Karpas-422 (cell line): ENCODE results near the gene CNMD. TPM values are rescaled to one million over a fixed set of nuclear protein-coding genes. Genes with fewer than 3 reads are reported as not detected.
A peak's percentile ranks its signal among the peaks of the same experiment; 100 is the strongest.

Experiments
- DNase-seq: peaks from one replicate; pipeline ENCODE4 v3.0.0-alpha.2; 2015
- H2AFZ ChIP-seq: fragments of 200-600 bp; sonication (generic); 2 replicates; pipeline ENCODE4 v1.6.1; 2014; ENCODE audit warnings: antibody characterized with exemption, low read length, mixed read lengths
- H3K27ac ChIP-seq: fragments of 200-600 bp; sonication (generic); 2 replicates; pipeline ENCODE4 v1.5.1; 2014; ENCODE audit warnings: mild to moderate bottlenecking, low read length, moderate library complexity
- H3K27me3 ChIP-seq: fragments of 200-600 bp; sonication (generic); 2 replicates; pipeline ENCODE4 v1.6.1; 2014; ENCODE audit warnings: low read length, mixed read lengths
- H3K36me3 ChIP-seq: fragments of 200-600 bp; sonication (generic); 2 replicates; pipeline ENCODE4 v1.6.1; 2014; ENCODE audit warnings: low read length, mixed read lengths; ENCODE audit not compliant: insufficient read depth
- H3K4me1 ChIP-seq: fragments of 200-600 bp; sonication (generic); 2 replicates; pipeline ENCODE4 v1.6.1; 2014; ENCODE audit warnings: mild to moderate bottlenecking, low read length, mixed read lengths
- H3K4me2 ChIP-seq: fragments of 200-600 bp; sonication (generic); 2 replicates; pipeline ENCODE4 v1.6.1; 2014; ENCODE audit warnings: low read length, low read depth, mild to moderate bottlenecking; ENCODE audit not compliant: poor library complexity, severe bottlenecking
- H3K4me3 ChIP-seq: fragments of 200-600 bp; sonication (generic); 2 replicates; pipeline ENCODE4 v1.5.1; 2014; ENCODE audit warnings: mild to moderate bottlenecking, antibody characterized with exemption, low read length, mixed read lengths
- H3K79me2 ChIP-seq: fragments of 200-600 bp; sonication (generic); 2 replicates; pipeline ENCODE4 v1.6.1; 2014; ENCODE audit warnings: mild to moderate bottlenecking, low read length, mixed read lengths
- H3K9ac ChIP-seq: fragments of 200-600 bp; sonication (generic); 2 replicates; pipeline ENCODE4 v1.6.0; 2014; ENCODE audit warnings: low read length
- H3K9me2 ChIP-seq: fragments of 200-600 bp; sonication (generic), shearing (Covaris generic); replicated peaks from 2 replicates; pipeline ENCODE4 v1.6.0; 2014; ENCODE audit warnings: mild to moderate bottlenecking, low read length, moderate library complexity; ENCODE audit not compliant: insufficient read depth
- H3K9me3 ChIP-seq: fragments of 300-700, 200-600 bp; sonication (generic); 2 replicates; pipeline ENCODE4 v1.6.1; 2014; ENCODE audit warnings: low read length, mixed read lengths
- H4K20me1 ChIP-seq: fragments of 200-600 bp; sonication (generic); 2 replicates; pipeline ENCODE4 v1.6.1; 2014; ENCODE audit warnings: mild to moderate bottlenecking, antibody characterized with exemption, low read length, low read depth; ENCODE audit not compliant: insufficient read depth
- total RNA-seq: library from RNA; depleted of rRNA; stranded (reverse); fragments of >200 nt; shearing (Covaris generic); gene quantifications from 2 replicates; pipeline ENCODE4 v1.2.3, GENCODE V29; 2014; ENCODE audit warnings: low replicate concordance; rRNA removed

CNMD gene
- total RNA-seq, result not detected in 2 replicates

DNA sequence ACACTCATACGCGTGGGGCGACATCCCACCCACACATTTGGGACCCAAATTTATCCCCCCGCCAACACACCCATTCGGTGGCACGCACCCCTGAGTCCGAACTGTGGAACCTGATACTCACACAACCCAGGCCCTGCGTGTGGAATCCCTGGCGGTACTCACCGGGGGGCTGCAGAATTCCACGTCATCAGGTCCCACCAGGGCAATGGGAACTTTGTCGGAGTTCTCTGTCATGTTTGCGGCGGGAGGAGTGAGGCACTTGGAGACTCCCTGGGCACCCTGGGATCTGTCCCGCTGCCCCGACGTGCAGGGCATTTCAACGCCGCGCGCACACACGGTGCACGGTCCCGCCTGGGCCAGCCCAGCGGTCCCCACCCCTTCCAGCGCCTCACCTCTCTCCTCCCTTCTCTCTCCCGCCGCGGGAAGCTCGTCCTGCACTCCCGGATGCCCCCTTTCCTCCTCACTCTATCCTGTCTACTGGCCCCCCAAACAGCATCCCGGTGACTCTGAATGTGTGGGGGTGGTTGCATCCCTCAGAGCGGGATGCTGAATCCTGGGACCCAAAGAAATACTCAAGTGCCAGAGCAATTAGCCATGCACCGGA lies at the start of gene CNMD:
Gene CNMD, minus strand, starts transcription at position 353 of the 604 bp plus-strand sequence. Its CDS starts 119 bp downstream, at position 234.
- Histone ChIP-seq H2AFZ (no peak within 1 kb of the TSS), H3K9me2 (no peaks in the 10 kb centered on the region), H3K79me2 (no peaks in the 10 kb centered on the region), H3K4me2 (no peak within 1 kb of the TSS), H4K20me1 (no peaks in the 10 kb centered on the region), H3K9ac (no peak within 1 kb of the TSS), H3K4me1 (peaks cover 17% of the 10 kb centered on the region), H3K27me3 (no peaks in the 10 kb centered on the region), H3K9me3 (no peaks in the 10 kb centered on the region), H3K4me3 (no peak within 1 kb of the TSS), H3K27ac (no peak within 1 kb of the TSS), H3K36me3 (no peaks in the 10 kb centered on the region)
- no peak for DNase-seq

- Histone ChIP-seq H3K9ac (no peak overlapping the region), H3K4me1 (no peaks in the 10 kb centered on the region), H3K79me2 (no peaks in the 10 kb centered on the region), H3K9me3 (no peaks in the 10 kb centered on the region), H3K27me3 (no peaks in the 10 kb centered on the region), H3K36me3 (no peaks in the 10 kb centered on the region), H3K9me2 (no peaks in the 10 kb centered on the region), H2AFZ (no peak overlapping the region), H4K20me1 (no peaks in the 10 kb centered on the region), H3K27ac (no peak overlapping the region), H3K4me3 (no peak overlapping the region), H3K4me2 (no peak overlapping the region)
- DNase-seq, result no peak
Observed at GRCh38 chr13:52788011-52788410, 48.4 kb upstream of the CNMD start.

- H3K9me2 ChIP-seq, result no peaks in the 10 kb centered on the region
- no peaks in the 10 kb centered on the region for H3K4me1 ChIP-seq
- H2AFZ ChIP-seq, result no peak overlapping the region
- H3K4me2 ChIP-seq, result no peak overlapping the region
- H3K36me3 ChIP-seq, result no peaks in the 10 kb centered on the region
- H3K9me3 ChIP-seq, result no peaks in the 10 kb centered on the region
- H3K79me2 ChIP-seq, result no peaks in the 10 kb centered on the region
- no peak for DNase-seq
- H4K20me1 ChIP-seq, result no peaks in the 10 kb centered on the region
- H3K4me3 ChIP-seq, result no peak overlapping the region
- H3K27ac ChIP-seq, result no peak overlapping the region
- no peak overlapping the region for H3K9ac ChIP-seq
- H3K27me3 ChIP-seq, result no peaks in the 10 kb centered on the region
Observed at GRCh38 chr13:52787235-52787634, 47.6 kb upstream of the CNMD start.

GRCh38 chr13:52786766-52787165 lies 47.1 kb upstream of the CNMD start:
- no peaks in the 10 kb centered on the region for H4K20me1 ChIP-seq
- H3K9me2 ChIP-seq, result no peaks in the 10 kb centered on the region
- no peaks in the 10 kb centered on the region for H3K4me1 ChIP-seq
- H3K9ac ChIP-seq, result no peak overlapping the region
- no peak overlapping the region for H3K4me3 ChIP-seq
- no peak overlapping the region for H2AFZ ChIP-seq
- H3K79me2 ChIP-seq, result no peaks in the 10 kb centered on the region
- no peaks in the 10 kb centered on the region for H3K36me3 ChIP-seq
- H3K9me3 ChIP-seq, result no peaks in the 10 kb centered on the region
- no peak overlapping the region for H3K27ac ChIP-seq
- no peaks in the 10 kb centered on the region for H3K27me3 ChIP-seq
- H3K4me2 ChIP-seq, result no peak overlapping the region
- no peak for DNase-seq

- H3K79me2 ChIP-seq, result no peaks in the 10 kb centered on the region
- H3K27ac ChIP-seq, result no peak overlapping the region
- no peak for DNase-seq
- no peaks in the 10 kb centered on the region for H3K36me3 ChIP-seq
- no peaks in the 10 kb centered on the region for H3K9me2 ChIP-seq
- H2AFZ ChIP-seq, result no peak overlapping the region
- no peak overlapping the region for H3K9ac ChIP-seq
- H3K4me1 ChIP-seq, result no peaks in the 10 kb centered on the region
- H3K27me3 ChIP-seq, result no peaks in the 10 kb centered on the region
- H4K20me1 ChIP-seq, result no peaks in the 10 kb centered on the region
- no peak overlapping the region for H3K4me3 ChIP-seq
- H3K4me2 ChIP-seq, result no peak overlapping the region
- no peaks in the 10 kb centered on the region for H3K9me3 ChIP-seq
Observed at GRCh38 chr13:52785739-52786138, 46.1 kb upstream of the CNMD start.

GRCh38 chr13:52784591-52785340 lies 45.1 kb upstream of the CNMD start:
- H2AFZ ChIP-seq, result no peak overlapping the region
- H4K20me1 ChIP-seq, result no peaks in the 10 kb centered on the region
- H3K4me2 ChIP-seq, result no peak overlapping the region
- H3K27ac ChIP-seq, result no peak overlapping the region
- H3K9ac ChIP-seq, result no peak overlapping the region
- no peaks in the 10 kb centered on the region for H3K9me3 ChIP-seq
- H3K36me3 ChIP-seq, result no peaks in the 10 kb centered on the region
- no peaks in the 10 kb centered on the region for H3K79me2 ChIP-seq
- no peak overlapping the region for H3K4me3 ChIP-seq
- no peaks in the 10 kb centered on the region for H3K9me2 ChIP-seq
- DNase-seq, result no peak
- no peaks in the 10 kb centered on the region for H3K4me1 ChIP-seq
- no peaks in the 10 kb centered on the region for H3K27me3 ChIP-seq

GRCh38 chr13:52783943-52784342 lies 44.3 kb upstream of the CNMD start:
- Histone ChIP-seq H3K4me2 (no peak overlapping the region), H3K27me3 (no peaks in the 10 kb centered on the region), H3K36me3 (no peaks in the 10 kb centered on the region), H3K9me3 (no peaks in the 10 kb centered on the region), H3K79me2 (no peaks in the 10 kb centered on the region), H3K9ac (no peak overlapping the region), H3K4me3 (no peak overlapping the region), H3K9me2 (no peaks in the 10 kb centered on the region), H3K4me1 (no peaks in the 10 kb centered on the region), H2AFZ (no peak overlapping the region), H4K20me1 (no peaks in the 10 kb centered on the region), H3K27ac (no peak overlapping the region)
- no peak for DNase-seq

DNA sequence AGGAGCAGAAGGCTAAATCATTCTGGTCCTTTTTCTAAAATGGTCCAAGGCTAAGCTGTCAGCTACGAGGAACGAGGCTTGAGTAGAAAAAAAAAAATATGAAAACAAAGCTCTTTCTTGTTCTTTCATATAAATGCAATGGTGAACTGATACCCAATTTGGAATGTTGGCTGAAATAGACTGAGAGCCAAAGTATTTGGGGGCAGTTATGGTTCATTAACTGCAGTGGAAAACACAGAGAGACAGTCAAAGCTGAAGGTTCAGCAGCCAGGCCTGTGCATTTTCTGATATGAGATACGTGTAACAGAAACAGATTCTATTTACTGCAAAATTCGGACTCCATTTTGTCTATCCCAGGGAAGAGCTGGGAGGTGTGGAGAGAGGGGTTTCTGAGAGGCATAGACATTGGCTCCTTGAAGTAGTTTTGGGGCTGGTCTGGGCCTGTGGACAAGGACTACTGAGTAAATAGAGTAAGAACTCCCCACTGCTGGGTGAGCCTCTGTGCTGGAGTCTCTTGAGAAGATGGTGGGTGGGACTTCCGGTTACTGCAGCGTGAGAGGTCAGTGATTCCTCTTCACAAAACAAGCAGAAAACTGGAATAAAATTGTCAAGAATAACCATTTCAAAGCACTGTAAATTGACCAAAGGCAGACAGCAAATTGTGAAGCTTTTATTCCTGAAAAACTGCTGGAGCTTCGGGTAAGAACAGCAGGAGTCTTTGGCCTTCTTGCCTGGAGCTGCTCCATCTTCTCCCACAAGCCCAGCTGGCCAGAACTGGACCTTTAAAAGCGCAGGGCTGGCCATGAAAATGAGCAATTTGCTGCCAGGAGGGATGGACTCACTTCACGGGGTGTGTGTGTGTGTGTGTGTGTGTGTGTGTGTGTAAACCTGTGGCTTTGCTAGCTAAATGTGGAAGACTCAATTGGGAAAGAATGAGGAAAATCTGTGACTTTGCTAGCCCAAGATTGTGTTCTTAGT lies 43.1 kb upstream of the CNMD start:
- H3K4me3 ChIP-seq, result no peak overlapping the region
- no peaks in the 10 kb centered on the region for H3K79me2 ChIP-seq
- H3K27me3 ChIP-seq, result 0 out of 2 replicates have a peak, but pooled peaks cover 3% of the 10 kb centered on the region
- H3K9ac ChIP-seq, result no peak overlapping the region
- DNase-seq, result no peak
- no peaks in the 10 kb centered on the region for H4K20me1 ChIP-seq
- H3K4me2 ChIP-seq, result peak overlapping the region; percentile 42
- H3K9me3 ChIP-seq, result no peaks in the 10 kb centered on the region
- peak overlapping the region; percentile 67; the same call in 1 of the 2 replicates for H2AFZ ChIP-seq
- no peaks in the 10 kb centered on the region for H3K36me3 ChIP-seq
- no peak overlapping the region for H3K27ac ChIP-seq
- H3K4me1 ChIP-seq, result no peaks in the 10 kb centered on the region
- H3K9me2 ChIP-seq, result no peaks in the 10 kb centered on the region
